HCEC 1CT (cell line): ENCODE results near the gene PKNOX2.
A peak's percentile ranks its signal among the peaks of the same experiment; 100 is the strongest.

Experiments
- DNase-seq: peaks from one replicate; pipeline ENCODE4 v3.0.0-alpha.2; 2017

Gene PKNOX2

GRCh38 chr11:125454047-125454446 is 289.5 kb downstream of the PKNOX2 start:
- no peak for DNase-seq

- DNase-seq = no peak
Measured at GRCh38 chr11:125455851-125456250, 291.3 kb downstream of the PKNOX2 start.

GRCh38 chr11:125457814-125458343 is 293.3 kb downstream of the PKNOX2 start:
- DNase-seq = peak; percentile 30

- no peak for DNase-seq
Measured at GRCh38 chr11:125460275-125460674, 295.7 kb downstream of the PKNOX2 start.

- DNase-seq = no peak
Measured at GRCh38 chr11:125463590-125464269, 299.2 kb downstream of the PKNOX2 start.

GRCh38 chr11:125464270-125464662 is 299.7 kb downstream of the PKNOX2 start:
- no peak for DNase-seq

GRCh38 chr11:125464666-125465065 is 300.1 kb downstream of the PKNOX2 start:
- no peak for DNase-seq

- no peak for DNase-seq
Measured at GRCh38 chr11:125465255-125465654, 300.7 kb downstream of the PKNOX2 start.

- no peak for DNase-seq
Measured at GRCh38 chr11:125465701-125466100, 301.1 kb downstream of the PKNOX2 start.

GRCh38 chr11:125468025-125468424 is 303.5 kb downstream of the PKNOX2 start:
- DNase-seq = no peak

GRCh38 chr11:125468852-125469251 is 304.3 kb downstream of the PKNOX2 start:
- DNase-seq = no peak

GRCh38 chr11:125470355-125470754 is 305.8 kb downstream of the PKNOX2 start:
- DNase-seq = no peak

GRCh38 chr11:125476721-125477120 is 312.2 kb downstream of the PKNOX2 start:
- DNase-seq = no peak

- no peak for DNase-seq
Measured at GRCh38 chr11:125479137-125479536, 314.6 kb downstream of the PKNOX2 start.

- DNase-seq = no peak
Measured at GRCh38 chr11:125481531-125481930, 317.0 kb downstream of the PKNOX2 start.
